Ishikawa (cell line): ENCODE results near the gene PARD3.

Experiments used
- CEBPB ChIP-seq: IDR thresholded peaks from 2 replicates; pipeline ENCODE4 v1.6.1; 2012
- CREB1 ChIP-seq: IDR thresholded peaks from 2 replicates; pipeline ENCODE4 v1.6.1; 2012; ENCODE audit warnings: low read depth
- EGR1 ChIP-seq: IDR thresholded peaks from 2 replicates; pipeline ENCODE4 v1.6.1; 2012
- EP300 ChIP-seq: IDR thresholded peaks from 2 replicates; pipeline ENCODE4 v1.6.1; 2012; ENCODE audit warnings: borderline replicate concordance
- FOXM1 ChIP-seq: IDR thresholded peaks from 2 replicates; pipeline ENCODE4 v1.6.1; 2012; ENCODE audit warnings: low read depth, borderline replicate concordance
- MAX ChIP-seq: IDR thresholded peaks from 2 replicates; pipeline ENCODE4 v1.6.1; 2012
- NFIC ChIP-seq: IDR thresholded peaks from 2 replicates; pipeline ENCODE4 v1.6.1; 2012
- RAD21 ChIP-seq: IDR thresholded peaks from 2 replicates; pipeline ENCODE4 v1.6.1; 2012; ENCODE audit warnings: low read depth
- REST ChIP-seq: IDR thresholded peaks from 2 replicates; pipeline ENCODE4 v1.6.1; 2012; ENCODE audit warnings: low read depth, mild to moderate bottlenecking
- TAF1 ChIP-seq: IDR thresholded peaks from 2 replicates; pipeline ENCODE4 v1.6.1; 2012; ENCODE audit warnings: low read depth, mild to moderate bottlenecking
- TCF12 ChIP-seq: IDR thresholded peaks from 2 replicates; pipeline ENCODE4 v1.6.1; 2012; ENCODE audit warnings: low read depth
- TEAD4 ChIP-seq: IDR thresholded peaks from 2 replicates; pipeline ENCODE4 v1.6.1; 2012
- USF1 ChIP-seq: IDR thresholded peaks from 2 replicates; pipeline ENCODE4 v1.6.1; 2012
- YY1 ChIP-seq: IDR thresholded peaks from 2 replicates; pipeline ENCODE4 v1.6.1; 2012; ENCODE audit warnings: low read depth
- ZBTB7A ChIP-seq: IDR thresholded peaks from 2 replicates; pipeline ENCODE4 v1.6.1; 2012; ENCODE audit warnings: low read depth

PARD3 gene

DNA sequence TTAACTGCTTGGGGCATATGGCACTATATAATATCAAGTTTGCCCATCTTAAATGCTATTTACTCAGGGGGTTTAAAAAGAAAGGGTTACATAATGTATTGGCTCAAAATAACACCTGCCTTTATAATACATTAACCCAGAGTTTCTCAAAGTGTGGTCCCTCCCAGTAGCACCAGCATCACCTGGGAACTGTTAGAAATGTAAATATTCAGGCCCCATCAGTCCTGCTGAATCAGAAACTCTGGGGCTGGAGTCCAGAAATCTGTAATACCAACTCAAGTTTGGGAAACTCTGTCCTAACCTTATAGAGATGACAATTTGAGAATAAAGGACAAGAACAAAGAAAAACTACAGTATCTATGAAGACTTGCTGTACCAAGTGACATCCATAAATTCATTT lies 270.7 kb downstream of the PARD3 start:
- TF ChIP-seq RAD21 (no peak), TAF1 (no peak), CEBPB (no peak), USF1 (no peak), FOXM1 (no peak), NFIC (no peak), ZBTB7A (no peak), TEAD4 (no peak), YY1 (no peak), REST (no peak), EP300 (no peak), CREB1 (no peak)

DNA sequence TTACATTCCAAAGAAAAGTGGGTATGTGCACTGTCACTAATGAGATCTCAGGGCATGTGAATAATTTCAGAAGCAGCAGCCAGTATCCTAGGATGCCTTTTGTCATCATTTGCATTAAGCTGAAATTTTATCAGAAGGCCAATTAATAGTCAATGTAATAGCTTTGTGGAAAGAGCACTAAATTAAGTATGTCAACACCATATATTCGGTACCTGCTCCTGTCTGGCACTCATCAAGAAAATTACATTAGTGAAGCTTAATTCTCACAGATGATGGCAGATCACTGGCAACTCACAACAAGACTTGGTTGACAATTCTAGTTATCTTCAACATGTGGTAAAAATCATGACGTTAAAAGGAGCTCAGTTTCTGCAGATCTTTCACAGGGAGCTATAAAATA lies 271.4 kb downstream of the PARD3 start:
- no peak for TF ChIP-seq EGR1
- TF ChIP-seq USF1: no peak
- no peak for TF ChIP-seq CREB1
- no peak for TF ChIP-seq CEBPB
- no peak for TF ChIP-seq MAX
- no peak for TF ChIP-seq YY1
- no peak for TF ChIP-seq NFIC
- no peak for TF ChIP-seq EP300
- TF ChIP-seq TAF1: no peak
- TF ChIP-seq TCF12: no peak
- TF ChIP-seq FOXM1: no peak
- no peak for TF ChIP-seq TEAD4

DNA sequence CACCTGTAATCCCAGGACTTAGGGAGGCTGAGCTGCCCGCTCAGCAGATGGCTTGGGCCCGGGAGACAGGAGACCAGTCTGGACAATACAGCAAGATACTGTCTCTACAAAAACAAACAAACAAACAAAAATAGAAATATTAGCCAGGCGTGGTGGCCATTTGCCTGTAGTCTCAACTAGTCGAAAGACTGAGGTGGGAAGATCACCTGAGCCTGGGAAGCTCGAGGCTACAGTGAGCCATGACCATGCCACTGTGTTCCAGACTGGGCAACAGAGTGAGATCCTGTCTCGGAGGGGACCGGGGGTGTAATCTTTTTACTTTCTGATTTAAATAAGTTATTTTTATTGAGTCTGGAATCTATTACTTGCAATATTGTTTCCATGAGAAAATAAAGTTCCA lies 274.6 kb downstream of the PARD3 start:
- TF ChIP-seq YY1: no peak
- TF ChIP-seq CREB1: no peak
- TF ChIP-seq ZBTB7A: no peak
- TF ChIP-seq EP300: no peak
- no peak for TF ChIP-seq TAF1

- TF ChIP-seq NFIC (no peak), EP300 (no peak), TCF12 (no peak), CEBPB (no peak), REST (no peak), TEAD4 (no peak), MAX (no peak), ZBTB7A (no peak), EGR1 (no peak), FOXM1 (no peak), RAD21 (no peak), TAF1 (no peak), USF1 (no peak), CREB1 (no peak), YY1 (no peak)
Measured at GRCh38 chr10:34539533-34540315, 275.4 kb downstream of the PARD3 start.

GRCh38 chr10:34538281-34538829 lies 276.7 kb downstream of the PARD3 start:
- TF ChIP-seq EGR1 (no peak), RAD21 (no peak), ZBTB7A (no peak), TEAD4 (no peak), CEBPB (no peak), YY1 (no peak), MAX (no peak), FOXM1 (no peak), USF1 (no peak), TAF1 (no peak), REST (no peak), CREB1 (no peak), EP300 (no peak), TCF12 (no peak), NFIC (no peak)
